ENCODE data around the gene KRABD2.

GRCh38 chr17:8360751-8361150 is 15.8 kb downstream of the KRABD2 start:
- TF ChIP-seq CTCF (IDR thresholded peaks at IDR 0.05) (no peak), POLR2A (IDR thresholded peaks at IDR 0.05) (no peak), EP300 (IDR thresholded peaks at IDR 0.05) (no peak)

Data from ovary (tissue), 3 donors.